Mucosa of descending colon (tissue), 3 donors: ENCODE results near the gene TCTA. TPM values are rescaled to one million over a fixed set of nuclear protein-coding genes. Genes with fewer than 3 reads are reported as not detected.

ENCODE experiments used
- ATAC-seq: fragments of 200-7000 bp; cut with Tn5 transposase; one replicate; pipeline ENCODE4 v1.9.1; 2020; ENCODE audit warnings: mild to moderate bottlenecking, moderate library complexity
- DNase-seq, 3 donors: peaks; one replicate each; pipeline ENCODE4 v3.0.0-alpha.2; 2020
- H3K36me3 ChIP-seq: fragments of 200-600 bp; one replicate; pipeline ENCODE4 v1.8.0; 2021; ENCODE audit warnings: low read depth, mild to moderate bottlenecking
- H3K4me1 ChIP-seq: fragments of 200-600 bp; one replicate; pipeline ENCODE4 v1.8.0; 2021; ENCODE audit warnings: low read depth, mild to moderate bottlenecking
- H3K4me3 ChIP-seq: fragments of 200-600 bp; one replicate; pipeline ENCODE4 v1.8.0; 2021; ENCODE audit warnings: mild to moderate bottlenecking
- H3K9me3 ChIP-seq: fragments of 200-600 bp; one replicate; pipeline ENCODE4 v1.8.0; 2021; ENCODE audit warnings: mild to moderate bottlenecking
- intact Hi-C, 2 donors: fragments of 100-400 bp; cut with DNase I in 1 of 2; cut with micrococcal nuclease in 1 of 2; formaldehyde crosslinking; loops; one replicate each; pipeline versions ENCODE4 v1.11.0 to v1.11.1; 2022; cut with DNase I, micrococcal nuclease
- total RNA-seq, 3 donors: library from RNA; stranded (reverse); fragmentation: NEBNext Ultra II Directional in 2 of 3; extraction: Animal tissue kit (Norgen Biotek cat#: 25700) in 2 of 3; gene quantifications; one replicate each; pipeline versions ENCODE4 v1.2.1 to v1.2.4, GENCODE V29; 2021 to 2023
- TF ChIP-seq, protein P1 (sequence below): fragments of 200-600 bp; IDR thresholded peaks from one replicate; pipeline ENCODE4 v1.8.0; 2022; ENCODE audit warnings: antibody characterized with exemption, mild to moderate bottlenecking
- donor health status: DM: no; HTN: no; CAD: no; lungs with moderate emphysema.
- donor health status: DM: no; HTN: no; CAD: no.
- donor health status: DM: no; HTN: yes; CAD: no.

Gene TCTA
- total RNA-seq, 3 donors from 2014 or later = 31.6 to 44.4 (median 43.5) TPM

DNA sequence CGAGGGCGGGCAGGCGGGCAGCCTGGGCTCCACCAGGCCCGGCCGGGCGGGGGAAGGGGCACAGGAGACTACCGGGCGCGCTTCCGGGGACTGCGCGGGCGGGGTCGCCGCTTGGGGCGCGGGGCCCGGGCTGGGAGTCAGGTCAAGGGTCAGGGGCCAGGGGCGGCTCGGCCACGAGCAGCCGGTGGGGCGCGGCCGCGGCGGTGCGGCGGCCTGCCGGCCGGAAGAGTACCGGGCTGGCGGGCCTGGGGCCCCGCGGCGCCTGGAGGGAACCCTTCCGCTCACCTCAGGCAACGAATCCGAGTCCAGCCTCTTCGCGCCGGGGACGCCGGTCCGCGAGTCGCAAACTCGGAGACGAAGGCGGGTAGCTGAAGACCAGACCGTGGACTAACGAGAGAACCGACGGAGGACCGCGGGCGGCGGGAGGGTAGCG lies 672 bp upstream of the TCTA start:
- Histone ChIP-seq H3K36me3 (peaks cover 5% of the 10 kb centered on the region), H3K4me1 (peaks cover 44% of the 10 kb centered on the region), H3K4me3 (peak overlapping the region; percentile 90), H3K9me3 (no peaks in the 10 kb centered on the region)
- DNase-seq (peak; percentile 61 to 83 (median 81)), ATAC-seq (peak; percentile 44)
- TF ChIP-seq, protein P1, sequence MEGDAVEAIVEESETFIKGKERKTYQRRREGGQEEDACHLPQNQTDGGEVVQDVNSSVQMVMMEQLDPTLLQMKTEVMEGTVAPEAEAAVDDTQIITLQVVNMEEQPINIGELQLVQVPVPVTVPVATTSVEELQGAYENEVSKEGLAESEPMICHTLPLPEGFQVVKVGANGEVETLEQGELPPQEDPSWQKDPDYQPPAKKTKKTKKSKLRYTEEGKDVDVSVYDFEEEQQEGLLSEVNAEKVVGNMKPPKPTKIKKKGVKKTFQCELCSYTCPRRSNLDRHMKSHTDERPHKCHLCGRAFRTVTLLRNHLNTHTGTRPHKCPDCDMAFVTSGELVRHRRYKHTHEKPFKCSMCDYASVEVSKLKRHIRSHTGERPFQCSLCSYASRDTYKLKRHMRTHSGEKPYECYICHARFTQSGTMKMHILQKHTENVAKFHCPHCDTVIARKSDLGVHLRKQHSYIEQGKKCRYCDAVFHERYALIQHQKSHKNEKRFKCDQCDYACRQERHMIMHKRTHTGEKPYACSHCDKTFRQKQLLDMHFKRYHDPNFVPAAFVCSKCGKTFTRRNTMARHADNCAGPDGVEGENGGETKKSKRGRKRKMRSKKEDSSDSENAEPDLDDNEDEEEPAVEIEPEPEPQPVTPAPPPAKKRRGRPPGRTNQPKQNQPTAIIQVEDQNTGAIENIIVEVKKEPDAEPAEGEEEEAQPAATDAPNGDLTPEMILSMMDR = no peak
- intact Hi-C loops = no loop called here

DNA sequence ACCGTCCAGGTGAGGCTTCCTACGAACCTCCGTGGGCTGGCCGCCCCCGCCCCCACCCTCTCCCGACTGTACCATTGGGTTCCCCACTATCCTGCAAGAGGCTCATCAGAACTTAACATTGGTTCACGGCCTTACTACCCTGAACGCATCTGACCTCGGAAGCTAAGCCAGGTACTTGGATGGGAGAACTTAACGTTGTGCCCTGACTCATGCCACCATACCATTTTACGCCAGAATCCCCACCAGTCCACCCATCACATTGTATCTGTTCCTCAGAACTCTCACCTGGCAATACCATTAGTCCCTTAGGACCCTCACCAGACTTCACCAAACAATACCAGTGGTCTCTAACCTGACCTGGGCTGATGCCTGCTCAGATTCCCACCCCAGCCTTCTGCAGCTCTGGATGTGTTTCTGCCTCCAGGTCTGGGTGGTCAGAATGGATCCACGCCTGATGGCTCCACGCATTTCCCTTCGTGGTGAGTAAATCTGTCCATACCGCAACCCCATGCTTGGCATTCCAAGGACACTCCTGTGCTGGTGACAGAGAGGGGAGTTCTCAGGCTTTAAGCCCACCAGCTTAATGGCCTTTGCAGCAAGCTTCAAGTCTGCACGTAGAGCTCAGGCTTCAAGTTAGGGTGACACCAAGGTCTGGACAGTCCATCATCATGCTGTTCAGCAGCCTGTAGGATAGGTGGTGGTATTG lies 562 bp downstream of the TCTA start:
- H3K4me3 ChIP-seq = peak overlapping the region; percentile 90
- DNase-seq = no peak
- peaks cover 38% of the 10 kb centered on the region for H3K4me1 ChIP-seq
- intact Hi-C loops = no loop called here
- H3K36me3 ChIP-seq = peaks cover 5% of the 10 kb centered on the region
- TF ChIP-seq, protein P1 = no peak
- ATAC-seq = no peak
- H3K9me3 ChIP-seq = no peaks in the 10 kb centered on the region

DNA sequence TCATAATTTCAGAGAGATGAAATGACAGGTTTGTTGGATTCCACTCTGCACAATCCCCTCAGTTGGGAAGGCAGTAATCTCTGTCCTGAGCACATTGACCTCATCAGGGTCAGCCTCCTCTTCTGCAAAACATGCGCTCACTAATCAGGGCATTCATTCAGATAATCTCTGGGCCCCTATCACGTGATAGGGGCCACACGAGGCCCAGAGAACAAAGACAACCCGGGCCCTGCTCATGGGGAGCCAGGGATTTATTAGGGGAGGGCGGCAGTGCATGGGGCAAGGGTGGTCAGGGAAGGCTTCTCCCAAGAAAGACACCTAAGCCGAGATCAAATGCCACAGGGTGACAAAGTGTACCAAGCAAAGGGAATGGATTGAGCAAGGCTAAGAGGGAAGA lies 1.1 kb downstream of the TCTA start:
- intact Hi-C loops = no loop called here
- H3K4me1 ChIP-seq = peaks cover 38% of the 10 kb centered on the region
- no peak for DNase-seq
- no peak overlapping the region for H3K4me3 ChIP-seq
- TF ChIP-seq, protein P1 = no peak
- H3K9me3 ChIP-seq = no peaks in the 10 kb centered on the region
- ATAC-seq = no peak
- H3K36me3 ChIP-seq = peaks cover 5% of the 10 kb centered on the region

DNA sequence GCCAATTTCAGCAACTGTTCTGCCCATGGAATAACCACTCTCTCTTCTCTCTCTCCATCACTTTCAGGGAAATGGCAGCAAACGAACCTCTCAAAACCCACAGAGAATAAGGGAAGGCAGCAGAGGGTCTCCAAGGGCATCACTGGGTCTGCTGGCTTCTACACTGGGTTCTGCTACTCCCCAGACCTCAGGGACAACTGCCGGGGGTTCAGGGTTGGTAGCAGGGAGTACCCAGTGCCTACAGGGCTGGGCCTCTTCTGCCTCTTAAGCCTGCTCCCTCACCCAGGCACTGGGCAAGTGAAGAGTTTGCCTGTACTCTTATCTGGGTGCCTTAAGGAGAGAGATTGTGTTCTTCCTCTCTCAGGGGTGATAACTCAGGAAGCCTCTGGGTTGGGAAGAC lies 2.5 kb downstream of the TCTA start:
- TF ChIP-seq, protein P1 = no peak
- no peaks in the 10 kb centered on the region for H3K9me3 ChIP-seq
- DNase-seq (no peak), ATAC-seq (no peak)
- peaks cover 29% of the 10 kb centered on the region for H3K4me1 ChIP-seq
- H3K36me3 ChIP-seq = peaks cover 5% of the 10 kb centered on the region
- no peak overlapping the region for H3K4me3 ChIP-seq
- intact Hi-C loops = no loop called here

DNA sequence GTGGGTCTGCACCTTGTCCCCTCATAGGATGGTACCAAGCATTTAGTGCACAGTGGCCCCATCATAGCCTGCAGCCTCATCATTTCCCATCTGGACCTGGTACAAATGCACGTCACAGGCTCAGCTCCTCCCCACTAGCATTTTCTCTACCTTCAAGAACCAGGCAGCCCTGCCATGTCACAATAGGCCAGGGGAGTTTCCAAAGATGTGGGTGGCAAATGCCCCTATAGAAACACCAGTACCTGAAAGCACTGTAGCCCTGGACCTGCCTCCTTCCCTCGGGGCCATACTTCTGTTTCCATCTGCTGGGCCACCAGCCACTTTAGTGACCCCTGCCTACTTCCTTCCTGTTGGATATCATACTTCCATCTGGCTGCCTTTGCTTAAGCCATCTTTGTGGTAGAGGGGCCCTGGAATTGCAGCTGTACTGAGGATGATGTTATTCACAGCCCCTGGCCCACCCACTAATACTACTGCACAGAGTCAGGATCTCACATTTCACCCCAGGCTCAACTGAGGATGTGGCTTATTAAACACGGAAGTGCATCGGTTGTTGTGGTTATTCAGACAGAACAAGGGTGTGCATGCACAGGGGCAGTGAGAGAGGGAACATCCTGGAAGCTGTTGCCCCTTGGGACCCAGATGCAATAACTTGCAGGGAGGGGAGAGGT lies 3.8 kb downstream of the TCTA start:
- TF ChIP-seq, protein P1 = no peak
- H3K36me3 ChIP-seq = peaks cover 5% of the 10 kb centered on the region
- intact Hi-C loops = no loop called here
- no peaks in the 10 kb centered on the region for H3K9me3 ChIP-seq
- peak in 2 of 3 donors; percentile 44 to 62 for DNase-seq
- peaks cover 18% of the 10 kb centered on the region for H3K4me1 ChIP-seq
- peak; percentile 2 for ATAC-seq
- no peak overlapping the region for H3K4me3 ChIP-seq
